Stimulated activated CD8-positive, alpha-beta memory T cell treated with anti-CD3 and anti-CD28 coated beads, Interleukin-4, amount 100 ng/mL, for 4 hours (primary cell): ENCODE measurements around the gene PDZD4.

Experiments
- DNase-seq, 2 donors: peaks; one replicate each; pipeline ENCODE4 v3.0.0-alpha.2; 2020; ENCODE audit warnings: low read depth in 2 of 2, low spot score in 1 of 2

The PDZD4 gene

GRCh38 chrX:153867671-153868070 is 37.3 kb upstream of the PDZD4 start:
- DNase-seq = no peak

GRCh38 chrX:153867139-153867538 is 36.8 kb upstream of the PDZD4 start:
- DNase-seq = no peak

GRCh38 chrX:153866302-153867019 is 36.1 kb upstream of the PDZD4 start:
- DNase-seq = no peak

GRCh38 chrX:153865685-153866084 is 35.3 kb upstream of the PDZD4 start:
- no peak for DNase-seq

- DNase-seq = no peak
These were observed 34.9 kb upstream of the PDZD4 start for GRCh38 chrX:153865321-153865580.

- no peak for DNase-seq
These were observed 34.4 kb upstream of the PDZD4 start for GRCh38 chrX:153864561-153865320.

- DNase-seq = no peak
These were observed 33.8 kb upstream of the PDZD4 start for GRCh38 chrX:153864101-153864500.

GRCh38 chrX:153863251-153863991 is 33.1 kb upstream of the PDZD4 start:
- DNase-seq = no peak

- DNase-seq = no peak
These were observed 32.3 kb upstream of the PDZD4 start for GRCh38 chrX:153862369-153863250.

- no peak for DNase-seq
These were observed 31.5 kb upstream of the PDZD4 start for GRCh38 chrX:153861733-153862310.

GRCh38 chrX:153861151-153861550 is 30.8 kb upstream of the PDZD4 start:
- DNase-seq = no peak

- no peak for DNase-seq
These were observed 27.1 kb upstream of the PDZD4 start for GRCh38 chrX:153857348-153857903.

- no peak for DNase-seq
These were observed 24.4 kb upstream of the PDZD4 start for GRCh38 chrX:153854702-153855101.

GRCh38 chrX:153853902-153854267 is 23.5 kb upstream of the PDZD4 start:
- no peak for DNase-seq

- no peak for DNase-seq
These were observed 23.0 kb upstream of the PDZD4 start for GRCh38 chrX:153853180-153853901.

GRCh38 chrX:153851981-153852380 is 21.6 kb upstream of the PDZD4 start:
- no peak for DNase-seq

- DNase-seq = no peak
These were observed 18.0 kb upstream of the PDZD4 start for GRCh38 chrX:153848325-153848724.

GRCh38 chrX:153845842-153846241 is 15.5 kb upstream of the PDZD4 start:
- no peak for DNase-seq

GRCh38 chrX:153845195-153845594 is 14.9 kb upstream of the PDZD4 start:
- no peak for DNase-seq

- no peak for DNase-seq
These were observed 14.3 kb upstream of the PDZD4 start for GRCh38 chrX:153844509-153845082.
